ENCODE measurements around the gene APBA2.

- no peak for TF ChIP-seq POLR2A (IDR thresholded peaks at IDR 0.05; ENCODE audit: low read length)
- TF ChIP-seq GATA1 (IDR thresholded peaks at IDR 0.05; ENCODE audit: low read depth, low read length): no peak
Measured at GRCh38 chr15:29046977-29047376, 161.2 kb downstream of the APBA2 start.
